AG04449 (cell line): Measurements from ENCODE around the gene MAD1L1.
"Not testable (repeated sequence)": the region's sequence is repeated elsewhere in the genome, so short reads cannot be mapped to it uniquely, and the experiment has no call there.

ENCODE experiments used
- CTCF ChIA-PET: fragments of 350-600 bp; formaldehyde crosslinking; extraction: SDS; loops from one replicate; lab custom pipeline; 2021; ENCODE audit warnings: antibody characterized with exemption; lab: Yijun Ruan, JAX
- POLR2A ChIA-PET: fragments of 400-600, 350-600 bp; formaldehyde crosslinking; extraction: SDS; loops from one replicate; lab custom pipeline; 2020; ENCODE audit warnings: antibody characterized with exemption, inconsistent platforms; lab: Yijun Ruan, JAX
- DNase-seq: peaks from one replicate; pipeline ENCODE4 v3.0.0-alpha.2; 2010; ENCODE audit warnings: low read depth, low spot score
- H3K4me3 ChIP-seq: 2 replicates; pipeline ENCODE4 v1.5.1; 2011; ENCODE audit warnings: low read depth, mild to moderate bottlenecking, control low read depth, low read length
- CTCF ChIP-seq: IDR thresholded peaks from one replicate; pipeline ENCODE4 v1.5.1; 2011; ENCODE audit warnings: mild to moderate bottlenecking, moderate library complexity, low read length, control low read depth, inconsistent platforms; ENCODE audit not compliant: insufficient read depth; ENCODE audit errors: missing control alignments

MAD1L1 gene

DNA sequence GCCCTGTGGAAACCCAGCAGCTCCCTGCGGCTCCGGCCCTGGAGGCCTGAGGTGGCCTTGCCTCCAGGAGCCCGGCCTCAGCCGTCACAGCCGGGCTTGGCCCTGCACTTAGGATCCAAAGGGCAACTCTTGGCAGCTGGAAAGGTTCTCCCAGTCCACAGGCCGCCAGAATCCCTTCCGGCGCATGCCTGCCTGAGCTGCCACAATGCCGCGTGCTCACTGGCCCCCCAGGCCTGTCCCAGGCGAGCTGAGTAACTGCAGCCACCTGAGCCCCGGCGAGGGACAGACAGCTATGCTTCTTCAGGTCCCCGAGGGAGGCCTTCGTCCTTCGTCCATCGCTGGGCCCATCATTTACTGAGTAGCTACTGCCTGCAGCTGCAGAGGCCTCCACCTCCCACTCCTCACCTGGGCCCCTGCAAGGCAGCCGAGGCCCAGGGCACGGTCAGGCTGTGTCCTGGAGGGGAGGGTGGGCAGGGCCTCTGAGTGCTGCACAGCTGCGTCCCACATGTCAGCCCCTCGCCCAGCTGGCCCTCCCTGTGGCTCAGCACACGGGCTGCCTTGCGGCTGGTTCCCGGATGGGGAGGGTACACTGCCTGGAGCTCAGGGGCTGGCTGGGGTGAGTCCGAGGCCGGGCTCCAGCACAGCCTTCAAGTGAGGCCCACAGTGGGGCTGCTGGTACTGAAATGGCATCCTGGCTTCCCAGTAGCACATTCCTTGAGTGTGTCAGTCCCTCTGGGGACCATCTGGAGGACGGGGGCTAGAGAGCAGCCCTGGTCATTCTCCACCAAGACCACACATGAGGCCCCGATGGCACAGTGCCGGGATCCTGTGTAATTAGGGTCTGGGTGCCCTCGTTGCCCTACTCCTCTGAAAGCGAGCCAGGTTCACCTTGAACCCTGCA is 390.2 kb downstream of the MAD1L1 start:
- POLR2A ChIA-PET: interaction anchor here (0.6 to 1.2 kb wide), 2 partner anchors 10 to 40 kb away, joined by 3 read pairs; no protein-coding TSS in a partner anchor
- TF ChIP-seq CTCF: peak; percentile 31
- DNase-seq: peak; percentile 4
- no peak overlapping the region for H3K4me3 ChIP-seq
- CTCF ChIA-PET: interaction anchor here (0.7 to 1.7 kb wide), 4 partner anchors 8 to 505 kb away, joined by 3 to 6 read pairs (median 3); no protein-coding TSS in a partner anchor

GRCh38 chr7:1841286-1842021 is 391.3 kb downstream of the MAD1L1 start:
- not testable (repeated sequence) for H3K4me3 ChIP-seq, DNase-seq
- CTCF ChIA-PET: interaction anchor here (0.7 to 1.7 kb wide), 4 partner anchors 9 to 507 kb away, joined by 3 to 6 read pairs (median 3); no protein-coding TSS in a partner anchor
- POLR2A ChIA-PET: interaction anchor here (0.5 kb wide), 1 partner anchor 195 kb away, joined by 3 read pairs; no protein-coding TSS in a partner anchor

GRCh38 chr7:1840744-1841143 is 392.0 kb downstream of the MAD1L1 start:
- DNase-seq, H3K4me3 ChIP-seq, CTCF ChIA-PET, POLR2A ChIA-PET: not testable (repeated sequence)

DNA sequence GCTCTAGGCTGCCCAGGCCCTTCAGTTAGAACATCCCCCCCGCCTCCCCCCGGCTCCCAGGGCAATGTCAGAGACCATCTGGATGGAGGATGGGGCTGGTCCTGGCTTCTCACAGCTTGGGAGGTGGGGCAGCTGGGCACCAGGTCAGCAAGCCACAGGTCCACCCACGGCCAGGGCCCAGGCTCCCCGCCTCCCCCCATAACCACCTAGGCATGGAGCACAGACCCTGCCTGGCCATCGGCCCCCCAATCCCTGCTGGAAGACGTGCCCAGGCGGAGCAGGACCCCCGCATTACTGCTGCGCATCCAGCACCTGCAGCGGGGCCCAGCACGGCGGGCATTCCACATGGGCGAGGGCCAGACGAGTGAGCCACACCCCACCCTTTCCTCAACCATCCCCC is 393.0 kb downstream of the MAD1L1 start:
- POLR2A ChIA-PET: no interaction called here
- no peak for TF ChIP-seq CTCF
- no peak overlapping the region for H3K4me3 ChIP-seq
- CTCF ChIA-PET: no interaction called here
- no peak for DNase-seq

- DNase-seq, POLR2A ChIA-PET, CTCF ChIA-PET, H3K4me3 ChIP-seq: not testable (repeated sequence)
Observed at GRCh38 chr7:1838911-1839531, 393.7 kb downstream of the MAD1L1 start.

DNA sequence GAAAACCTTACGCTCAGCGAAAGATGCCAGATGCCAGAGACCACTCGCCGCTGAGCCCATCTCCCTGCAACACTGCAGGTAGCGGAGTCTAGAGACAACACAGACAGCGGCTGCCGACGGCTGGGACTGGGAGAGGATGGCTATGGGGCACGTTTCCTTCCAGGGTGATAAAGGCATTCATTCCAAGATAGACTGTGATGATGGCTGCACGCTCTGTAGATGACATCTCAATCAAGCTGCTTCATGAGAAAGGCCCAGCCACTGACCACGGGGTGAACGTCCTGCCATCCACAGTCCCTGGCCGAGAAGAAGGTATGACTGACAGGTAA is 394.2 kb downstream of the MAD1L1 start:
- DNase-seq, H3K4me3 ChIP-seq, POLR2A ChIA-PET, CTCF ChIA-PET: not testable (repeated sequence)

DNA sequence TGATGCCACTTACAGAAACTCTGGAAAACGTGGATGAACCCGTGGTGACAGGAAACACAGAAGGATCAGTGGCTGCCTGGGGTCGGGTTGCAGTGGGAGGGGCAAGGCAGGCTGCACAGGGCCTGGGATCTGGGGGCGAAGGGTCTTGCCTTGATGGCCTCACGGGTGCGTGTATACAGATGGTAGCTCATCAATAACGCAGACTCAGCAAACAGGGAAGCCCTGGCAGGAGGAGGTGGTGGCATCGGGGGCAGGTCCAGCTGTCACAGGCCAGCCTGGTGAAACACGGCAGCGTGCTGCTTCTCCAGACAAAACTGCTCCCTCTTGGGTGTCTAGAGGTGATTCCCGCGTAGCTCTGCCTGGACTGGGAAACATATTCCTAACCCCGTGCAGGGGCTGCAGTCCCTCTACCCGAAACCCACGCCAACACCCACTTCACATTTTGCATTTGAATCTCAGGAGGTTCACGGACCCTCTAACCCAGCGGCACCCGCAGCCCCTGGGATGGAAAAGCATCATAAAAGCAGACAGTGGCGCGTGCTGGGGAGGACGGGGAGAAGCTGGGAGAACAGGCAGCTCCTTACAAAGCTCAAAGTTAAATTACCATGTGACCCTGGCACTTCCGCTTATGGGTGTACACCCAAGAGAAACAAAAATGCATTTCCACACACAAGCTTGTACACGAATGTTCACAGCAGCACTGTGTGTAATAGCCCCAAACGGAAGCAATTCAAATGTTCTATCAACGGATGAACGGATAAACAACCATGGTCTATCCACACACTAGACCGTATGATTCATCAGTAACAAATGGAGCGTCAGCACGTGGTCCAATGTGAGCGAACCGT is 394.8 kb downstream of the MAD1L1 start:
- H3K4me3 ChIP-seq, CTCF ChIA-PET, POLR2A ChIA-PET, DNase-seq: not testable (repeated sequence)

DNA sequence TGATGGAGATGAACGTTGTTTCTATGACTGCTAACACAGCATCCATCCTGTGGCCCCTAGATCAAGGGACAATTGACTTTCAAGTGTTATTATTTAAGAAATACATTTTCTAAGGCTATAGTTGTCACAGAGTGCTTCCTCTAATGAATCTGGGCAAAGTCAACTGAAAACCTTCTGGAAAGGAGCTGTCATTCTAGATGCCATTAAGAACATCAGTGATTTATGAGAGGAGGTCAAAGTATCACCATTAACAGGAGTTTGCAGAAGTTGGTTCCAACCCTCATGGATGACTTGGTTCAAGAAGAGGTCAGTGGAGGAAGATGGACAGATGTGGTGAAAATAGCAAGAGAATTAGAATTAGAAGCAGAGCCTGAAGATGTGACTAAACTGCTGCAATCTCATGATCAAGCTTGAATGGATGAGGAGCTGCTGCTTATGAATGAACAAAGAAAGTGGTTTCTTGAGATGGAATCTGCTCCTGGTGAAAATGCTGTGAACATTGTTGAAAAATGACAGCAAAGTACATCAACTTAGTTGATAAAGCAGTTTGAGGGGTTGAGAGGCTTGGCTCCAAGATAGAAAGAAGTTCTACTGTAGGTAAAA is 400.7 kb downstream of the MAD1L1 start:
- H3K4me3 ChIP-seq, DNase-seq, POLR2A ChIA-PET, CTCF ChIA-PET: not testable (repeated sequence)

DNA sequence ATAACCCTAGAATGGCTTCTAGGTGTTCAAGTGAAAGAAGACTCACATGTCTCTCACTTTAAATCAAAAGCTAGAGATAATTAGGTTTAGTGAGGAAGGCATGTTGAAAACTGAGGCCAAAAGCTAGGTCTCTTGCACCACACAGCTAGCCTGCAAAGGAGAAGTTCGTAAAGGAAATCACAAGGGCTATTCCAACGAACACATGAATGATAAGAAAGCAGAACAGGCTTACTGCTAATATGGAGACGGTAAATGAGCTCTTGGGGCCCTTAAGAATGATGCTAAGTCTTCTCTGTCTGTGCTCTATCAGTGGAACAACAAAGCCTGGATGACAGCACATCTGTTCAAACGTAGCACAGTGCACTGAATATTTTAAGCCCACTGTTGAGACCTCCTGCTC is 401.3 kb downstream of the MAD1L1 start:
- POLR2A ChIA-PET: not testable (repeated sequence)

GRCh38 chr7:1829668-1830067 is 403.1 kb downstream of the MAD1L1 start:
- CTCF ChIA-PET, DNase-seq, H3K4me3 ChIP-seq, POLR2A ChIA-PET: not testable (repeated sequence)

More for the DNA sequence above, 401.3 kb downstream of the MAD1L1 start:
- CTCF ChIA-PET, H3K4me3 ChIP-seq, DNase-seq: not testable (repeated sequence)
